ENCODE measurements around the gene LRMDA. TPM values are rescaled to one million over a fixed set of nuclear protein-coding genes. Genes with fewer than 3 reads are reported as not detected.

LRMDA gene
- total and polyA plus RNA-seq, 10 of the 15 experiments (the other 5 are each of a cell fraction or from before 2014, with no cell fraction given) = 0.07 to 0.54 (median 0.29) TPM; not detected in 4

- DNase-seq (ENCODE audit: low read depth, low spot score) (no peak), ATAC-seq (no peak), FAIRE-seq (no peak)
- ChIA-PET POLR2A (no interaction called here), SMC1A (ENCODE audit: uncharacterized antibody, unreplicated experiment) (no interaction called here), CTCF (interaction anchor here (0.6 kb wide), 1 partner anchor 377 kb away, joined by 3 read pairs; no protein-coding TSS in a partner anchor), RAD21 (ENCODE audit: unreplicated experiment) (no interaction called here)
- H3K27ac ChIP-seq (ENCODE audit: control insufficient read depth, insufficient read depth) = no peak overlapping the region
- in situ Hi-C loops (cut with MboI) (no loop called here), intact Hi-C loops (cut with micrococcal nuclease; ENCODE audit: unreplicated experiment) (no loop called here)
- H3K27me3 ChIP-seq (replicated peaks in 1 of 2; ENCODE audit: control insufficient read depth in 2 of 2, insufficient read depth in 2 of 2, low read length in 1 of 2) = no peaks in the 10 kb centered on the region
- 5% methylated on average over 3 of the region's 3 CpGs for WGBS (ENCODE audit: insufficient coverage, insufficient replicate concordance, low lambda C conversion rate, missing lambda C conversion rate)
- H3K79me2 ChIP-seq (ENCODE audit: control insufficient read depth, insufficient read depth, low read length) = no peaks in the 10 kb centered on the region
- no peak overlapping the region for H3K4me2 ChIP-seq (ENCODE audit: control insufficient read depth, insufficient read depth)
- H3K9me3 ChIP-seq (replicated peaks; ENCODE audit: control insufficient read depth, insufficient read depth, low read length) = no peaks in the 10 kb centered on the region
- H4K20me1 ChIP-seq (ENCODE audit: control insufficient read depth, insufficient read depth) = no peaks in the 10 kb centered on the region
- no peak overlapping the region for H3K4me3 ChIP-seq
- H3K4me1 ChIP-seq (ENCODE audit: control insufficient read depth, insufficient read depth, low read length) = no peaks in the 10 kb centered on the region
- TF ChIP-seq USF1 (IDR thresholded peaks at IDR 0.05; ENCODE audit: borderline replicate concordance, extremely low read length, insufficient read depth, low read depth, low read length) (no peak), MEF2A (IDR thresholded peaks at IDR 0.05; ENCODE audit: insufficient read depth, low read depth, low read length) (no peak), SMAD5 (IDR thresholded peaks at IDR 0.05; ENCODE audit: low read depth) (no peak), RFX5 (IDR thresholded peaks at IDR 0.05; ENCODE audit: low read depth, low read length) (no peak), SUPT20H (IDR thresholded peaks at IDR 0.05; ENCODE audit: borderline replicate concordance, control insufficient read depth, low read depth, low read length) (no peak), CHD4 (IDR thresholded peaks at IDR 0.05) (no peak), POLR2AphosphoS5 (IDR thresholded peaks at IDR 0.05; ENCODE audit: low read length) (no peak), NRF1 (conservative IDR thresholded peaks at IDR 0.05; ENCODE audit: low read depth, low read length) (no peak), RB1 (IDR thresholded peaks at IDR 0.05; ENCODE audit: borderline replicate concordance) (no peak)
- TF ChIP-seq, protein P1, sequence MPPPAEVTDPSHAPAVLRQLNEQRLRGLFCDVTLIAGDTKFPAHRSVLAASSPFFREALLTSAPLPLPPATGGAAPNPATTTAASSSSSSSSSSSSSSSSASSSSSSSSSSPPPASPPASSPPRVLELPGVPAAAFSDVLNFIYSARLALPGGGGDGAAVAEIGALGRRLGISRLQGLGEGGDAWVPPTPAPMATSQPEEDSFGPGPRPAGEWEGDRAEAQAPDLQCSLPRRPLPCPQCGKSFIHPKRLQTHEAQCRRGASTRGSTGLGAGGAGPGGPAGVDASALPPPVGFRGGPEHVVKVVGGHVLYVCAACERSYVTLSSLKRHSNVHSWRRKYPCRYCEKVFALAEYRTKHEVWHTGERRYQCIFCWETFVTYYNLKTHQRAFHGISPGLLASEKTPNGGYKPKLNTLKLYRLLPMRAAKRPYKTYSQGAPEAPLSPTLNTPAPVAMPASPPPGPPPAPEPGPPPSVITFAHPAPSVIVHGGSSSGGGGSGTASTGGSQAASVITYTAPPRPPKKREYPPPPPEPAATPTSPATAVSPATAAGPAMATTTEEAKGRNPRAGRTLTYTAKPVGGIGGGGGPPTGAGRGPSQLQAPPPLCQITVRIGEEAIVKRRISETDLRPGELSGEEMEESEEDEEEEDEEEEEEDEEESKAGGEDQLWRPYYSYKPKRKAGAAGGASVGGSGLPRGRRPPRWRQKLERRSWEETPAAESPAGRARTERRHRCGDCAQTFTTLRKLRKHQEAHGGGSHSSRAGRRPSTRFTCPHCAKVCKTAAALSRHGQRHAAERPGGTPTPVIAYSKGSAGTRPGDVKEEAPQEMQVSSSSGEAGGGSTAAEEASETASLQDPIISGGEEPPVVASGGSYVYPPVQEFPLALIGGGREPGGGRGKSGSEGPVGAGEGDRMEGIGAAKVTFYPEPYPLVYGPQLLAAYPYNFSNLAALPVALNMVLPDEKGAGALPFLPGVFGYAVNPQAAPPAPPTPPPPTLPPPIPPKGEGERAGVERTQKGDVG (CRISPR knock-in tag; IDR thresholded peaks at IDR 0.05) = no peak
- H2AFZ ChIP-seq (ENCODE audit: control insufficient read depth, low read depth, low read length) = no peak overlapping the region
- H3K9ac ChIP-seq (ENCODE audit: control insufficient read depth, insufficient read depth, low read length) = no peak overlapping the region
- BruUV-seq (replicated peaks) = no TSS peak
- H3K36me3 ChIP-seq (ENCODE audit: control insufficient read depth in 2 of 2, insufficient read depth in 2 of 2, low read length in 1 of 2) = no peaks in the 10 kb centered on the region
Measured at GRCh38 chr10:76461024-76461423, 1029.6 kb downstream of the LRMDA start.

Measured in GM12878 (cell line).